Measurements from ENCODE around the gene CLCN7.

The CLCN7 gene

DNA sequence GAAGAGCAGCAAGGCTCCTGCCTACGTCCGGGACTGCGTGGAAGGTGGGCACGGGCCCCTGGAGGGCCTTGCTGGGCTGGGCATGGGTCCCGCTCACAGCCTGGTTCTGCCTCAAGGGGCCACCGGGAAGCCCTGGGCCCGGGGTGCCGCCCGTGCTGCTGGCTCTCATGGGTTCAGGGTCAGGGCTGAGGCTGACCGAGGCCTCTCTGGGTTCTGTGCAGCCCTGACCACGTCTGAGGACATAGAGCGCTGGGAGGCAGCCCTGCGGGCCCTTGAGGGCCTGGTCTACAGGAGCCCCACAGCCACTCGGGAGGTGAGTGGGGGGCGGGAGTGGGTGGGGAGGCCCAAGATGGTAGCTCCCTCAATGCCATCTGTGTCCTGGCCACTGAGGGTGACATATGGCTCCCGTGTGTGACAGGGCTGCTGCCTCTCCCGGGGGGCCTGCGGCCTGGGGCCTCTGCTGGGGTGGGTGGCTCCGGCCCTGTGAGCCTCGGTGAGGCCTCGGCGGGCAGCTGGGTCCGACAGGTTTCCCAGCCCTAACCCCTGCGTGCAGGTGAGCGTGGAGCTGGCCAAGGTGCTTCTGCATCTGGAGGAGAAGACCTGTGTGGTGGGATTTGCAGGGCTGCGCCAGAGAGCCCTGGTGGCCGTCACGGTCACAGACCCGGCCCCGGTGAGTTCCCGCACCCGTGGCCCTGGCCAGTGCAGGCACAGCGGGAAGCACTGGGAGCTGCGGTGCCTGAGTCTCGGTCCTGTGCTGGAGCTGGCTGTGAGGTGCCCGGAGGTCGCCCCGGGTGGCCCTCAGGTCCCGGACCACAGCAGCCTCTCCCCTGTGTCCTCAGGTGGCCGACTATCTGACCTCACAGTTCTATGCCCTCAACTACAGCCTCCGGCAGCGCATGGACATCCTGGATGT is 27.5 kb upstream of the CLCN7 start:
- no peak for DNase-seq

DNA sequence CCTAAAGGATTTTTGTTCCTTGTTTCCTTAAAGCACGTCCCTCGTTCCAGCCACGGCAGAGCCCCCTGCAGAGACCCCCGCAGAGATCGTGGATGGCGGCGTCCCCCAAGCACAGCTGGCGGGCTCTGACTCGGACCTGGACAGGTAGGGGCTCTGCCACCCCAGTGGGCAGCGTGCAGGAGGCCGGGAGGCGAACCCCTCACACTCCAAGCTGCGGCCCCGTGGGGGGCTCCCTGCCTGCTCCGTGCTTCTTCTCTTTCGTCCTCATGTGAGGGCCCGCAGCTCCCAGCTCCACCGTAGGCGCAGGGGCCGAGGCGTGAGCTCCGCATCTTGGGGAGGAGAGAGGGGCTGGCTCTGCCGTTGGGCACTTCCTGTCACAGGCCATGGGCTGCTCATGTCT is 26.8 kb upstream of the CLCN7 start:
- no peak for DNase-seq

DNA sequence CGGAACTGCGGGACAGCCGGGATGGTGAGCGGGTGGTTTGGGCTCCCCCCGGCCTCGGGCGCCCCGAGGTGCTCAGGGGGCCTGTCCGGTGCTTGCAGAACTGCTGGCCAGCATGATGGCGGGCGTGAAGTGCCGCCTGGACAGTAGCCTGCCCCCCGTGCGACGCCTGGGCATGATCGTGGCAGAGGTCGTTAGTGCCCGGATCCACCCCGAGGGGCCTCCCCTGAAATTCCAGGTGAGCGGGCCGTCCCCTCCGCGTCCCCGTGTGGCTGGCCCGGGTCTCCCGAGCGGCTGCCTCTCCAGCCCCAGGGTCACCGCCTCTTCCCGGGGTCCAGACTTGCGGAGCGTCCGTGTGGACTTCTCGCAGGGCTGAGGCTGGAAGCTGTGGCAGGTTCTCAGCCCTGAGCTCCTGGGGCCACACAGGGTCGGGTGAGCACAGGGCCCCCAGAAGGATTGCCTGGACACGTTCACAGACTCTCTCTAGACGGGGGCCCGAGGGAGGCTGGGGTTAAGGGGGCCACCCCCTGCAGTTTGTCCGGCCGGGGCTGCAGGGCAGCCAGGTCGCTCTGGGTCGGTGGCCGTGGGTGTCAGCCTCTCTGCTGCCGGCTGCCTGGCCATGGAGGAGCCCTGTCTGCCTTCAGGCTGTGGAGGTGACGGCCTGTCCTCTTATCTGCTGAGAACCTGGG is 25.8 kb upstream of the CLCN7 start:
- DNase-seq: no peak

DNA sequence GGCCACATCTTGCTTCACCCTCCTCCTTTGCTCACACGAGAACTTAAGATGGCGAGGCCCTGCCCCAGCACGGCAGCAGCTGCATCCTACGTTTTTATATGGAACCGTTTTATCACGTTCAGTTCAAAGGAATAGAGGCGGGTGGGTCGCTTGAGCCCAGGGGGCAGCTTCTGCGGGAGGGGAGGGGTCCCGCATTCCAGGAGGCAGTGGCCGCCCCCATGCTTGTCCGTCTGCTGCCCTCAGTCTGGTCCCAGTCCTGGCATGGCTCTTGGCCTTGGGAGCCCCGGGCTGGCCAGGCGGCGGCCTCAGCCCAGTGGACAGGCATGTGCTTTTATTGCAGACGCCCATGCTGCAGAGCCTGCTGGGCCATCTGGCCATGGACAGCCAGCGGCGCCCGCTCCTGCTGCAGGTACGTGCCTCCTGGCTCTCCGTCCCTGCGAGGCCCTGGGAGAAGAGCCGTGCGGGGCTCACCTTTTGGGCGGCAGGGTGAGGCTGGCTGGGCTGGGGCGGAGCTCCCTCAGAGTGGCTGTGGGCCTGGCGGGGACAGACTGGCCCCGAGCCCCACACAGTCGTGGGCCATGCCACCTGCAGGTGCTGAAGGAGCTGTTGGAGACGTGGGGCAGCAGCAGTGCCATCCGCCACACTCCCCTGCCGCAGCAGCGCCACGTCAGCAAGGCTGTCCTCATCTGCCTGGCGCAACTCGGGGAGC is 25.1 kb upstream of the CLCN7 start:
- DNase-seq: no peak

DNA sequence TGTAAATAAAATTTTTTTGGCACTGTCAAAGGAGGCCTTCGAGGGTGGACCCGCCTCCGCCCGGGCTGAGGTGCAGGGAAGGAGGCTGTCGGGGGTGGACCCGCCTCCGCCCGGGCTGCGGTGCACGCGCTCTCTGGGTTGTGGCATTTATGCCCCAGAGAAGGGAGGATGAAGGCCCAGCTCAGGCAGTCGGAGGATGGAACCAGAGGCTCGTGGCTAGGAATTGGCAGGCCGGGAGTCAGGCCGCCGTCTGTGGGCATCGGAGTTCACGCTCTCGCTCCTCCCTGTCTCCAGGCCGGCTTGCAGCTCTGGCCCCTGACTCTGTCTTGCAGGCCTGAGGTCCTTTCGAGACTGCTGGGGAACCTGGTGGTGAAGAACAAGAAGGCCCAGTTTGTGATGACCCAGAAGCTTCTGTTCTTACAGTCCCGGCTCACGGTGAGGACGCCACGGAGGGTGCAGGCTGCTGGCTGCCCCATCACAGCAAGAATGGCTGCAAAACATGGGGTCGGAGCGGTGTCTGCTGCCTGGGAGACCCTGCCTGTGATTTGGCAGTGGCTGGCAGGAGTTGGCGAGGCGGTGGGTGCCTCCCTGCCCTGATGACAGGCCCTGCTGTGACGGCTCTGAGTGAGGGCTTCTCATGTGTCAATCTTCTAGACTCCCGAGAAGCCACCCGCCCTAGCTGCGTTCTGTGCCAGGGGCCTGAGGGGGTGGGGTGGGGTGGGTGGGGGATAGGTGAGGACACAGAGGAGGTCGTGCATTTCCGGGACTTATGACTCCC is 24.3 kb upstream of the CLCN7 start:
- no peak for DNase-seq

DNA sequence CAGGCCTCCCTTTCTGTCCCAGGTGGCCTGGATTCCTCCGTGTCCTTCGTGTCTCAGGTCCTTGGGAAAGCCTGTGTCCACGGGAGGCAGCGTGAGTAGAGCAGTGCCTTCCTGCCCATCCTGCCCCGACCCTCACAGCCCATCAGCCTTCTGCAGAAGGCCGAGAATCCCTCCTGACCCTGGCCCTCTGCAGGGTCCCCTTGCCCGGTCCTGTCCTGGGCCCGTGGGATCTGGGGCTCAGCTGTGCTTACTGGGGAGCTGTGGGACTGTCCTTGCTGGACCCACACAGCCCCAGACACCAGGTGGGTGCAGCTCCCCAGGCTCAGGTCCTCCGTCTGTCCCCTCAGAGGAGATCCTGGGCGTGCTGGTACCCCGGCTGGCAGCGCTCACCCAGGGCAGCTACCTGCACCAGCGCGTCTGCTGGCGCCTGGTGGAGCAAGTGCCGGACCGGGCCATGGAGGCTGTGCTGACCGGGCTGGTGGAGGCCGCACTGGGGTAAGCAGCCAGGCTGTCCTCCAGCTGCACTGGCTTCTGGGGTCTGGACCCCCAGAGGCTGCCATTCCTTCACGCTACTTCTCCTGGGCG is 22.3 kb upstream of the CLCN7 start:
- no peak for DNase-seq

DNA sequence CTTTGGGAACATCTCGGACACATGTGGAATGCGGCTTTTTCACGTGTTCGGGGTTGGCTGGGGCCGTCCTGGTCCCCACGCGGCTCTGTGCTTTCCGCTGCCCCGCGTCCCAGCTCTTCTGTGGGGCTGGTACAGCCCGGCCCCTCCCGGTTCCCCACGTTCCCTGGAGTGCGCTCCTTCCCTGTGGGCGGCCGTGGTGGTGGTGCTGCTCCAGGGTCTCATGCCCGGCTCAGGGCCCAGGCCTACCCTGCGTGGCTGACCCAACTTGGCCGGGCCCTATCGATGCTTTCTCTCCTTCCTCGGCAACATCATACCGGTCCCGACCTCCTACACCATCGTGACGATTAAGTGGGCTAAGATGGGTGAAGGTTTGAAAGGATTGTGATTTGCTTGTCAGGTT is 21.6 kb upstream of the CLCN7 start:
- DNase-seq: no peak

DNA sequence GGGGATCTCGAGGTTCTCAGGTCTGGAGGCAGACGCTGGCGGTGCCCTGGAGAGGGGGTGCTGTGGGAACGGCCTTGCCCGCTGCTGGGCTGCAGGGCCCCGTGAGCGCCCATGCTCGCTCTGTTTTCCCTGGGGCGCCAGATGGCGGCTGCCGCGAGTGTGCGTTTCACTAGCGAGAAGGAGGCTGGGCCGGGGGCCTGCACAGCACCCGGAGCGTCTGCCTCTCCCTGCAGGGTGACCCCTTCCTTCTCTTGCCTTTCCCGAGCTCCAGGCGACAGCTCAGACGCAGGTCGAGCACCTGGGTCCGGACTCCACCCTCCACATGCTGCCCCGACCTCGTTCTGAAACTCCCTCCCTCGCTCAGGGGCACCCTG is 21.0 kb upstream of the CLCN7 start:
- no peak for DNase-seq

DNA sequence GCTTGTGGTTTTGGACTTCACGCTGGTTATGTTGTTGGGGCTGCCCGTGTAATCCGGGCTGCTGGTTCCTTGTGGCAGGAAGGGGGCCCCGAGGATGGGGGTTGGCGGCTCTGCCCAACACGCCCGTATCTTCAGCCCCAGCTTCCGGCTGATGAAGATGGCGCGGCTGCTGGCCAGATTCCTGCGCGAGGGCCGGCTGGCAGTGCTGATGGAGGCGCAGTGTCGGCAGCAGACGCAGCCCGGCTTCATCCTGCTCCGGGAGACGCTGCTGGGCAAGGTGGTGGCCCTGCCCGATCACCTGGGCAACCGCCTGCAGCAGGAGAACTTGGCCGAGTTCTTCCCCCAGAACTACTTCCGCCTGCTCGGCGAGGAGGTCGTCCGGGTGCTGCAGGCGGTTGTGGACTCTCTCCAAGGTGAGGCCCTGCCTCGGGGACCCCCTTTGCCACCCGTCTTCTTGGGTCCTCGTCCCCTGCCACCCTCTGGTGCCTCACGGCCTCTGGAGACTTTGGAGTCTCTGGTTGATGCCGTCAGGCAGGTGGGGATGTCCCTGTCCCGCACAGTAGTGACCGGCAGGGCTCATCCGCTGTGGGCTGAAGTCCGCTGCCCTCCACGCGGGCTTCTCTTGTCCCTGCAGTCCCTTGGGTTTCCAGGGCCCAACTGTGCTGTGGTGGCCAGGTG is 20.5 kb upstream of the CLCN7 start:
- no peak for DNase-seq

DNA sequence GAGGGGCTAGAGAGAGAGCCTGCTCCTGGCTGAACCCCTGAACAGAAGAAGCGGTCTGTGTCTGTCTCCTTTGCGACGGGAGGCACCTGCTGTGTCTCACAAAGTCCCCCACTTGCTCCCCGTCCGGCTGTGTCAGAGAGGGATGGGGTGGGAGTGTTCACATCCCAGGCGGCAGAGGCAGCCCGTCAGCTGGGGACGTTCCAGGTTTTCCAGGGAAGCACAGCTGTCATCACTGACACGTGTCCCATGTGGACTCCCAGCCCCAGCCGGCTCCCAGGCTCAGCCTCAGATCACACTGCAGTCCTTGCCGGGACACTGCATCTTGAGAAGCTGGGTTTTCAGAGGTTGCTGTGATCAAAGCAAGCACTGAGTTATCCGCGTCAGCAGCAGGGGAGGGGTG is 19.9 kb upstream of the CLCN7 start:
- DNase-seq: no peak

DNA sequence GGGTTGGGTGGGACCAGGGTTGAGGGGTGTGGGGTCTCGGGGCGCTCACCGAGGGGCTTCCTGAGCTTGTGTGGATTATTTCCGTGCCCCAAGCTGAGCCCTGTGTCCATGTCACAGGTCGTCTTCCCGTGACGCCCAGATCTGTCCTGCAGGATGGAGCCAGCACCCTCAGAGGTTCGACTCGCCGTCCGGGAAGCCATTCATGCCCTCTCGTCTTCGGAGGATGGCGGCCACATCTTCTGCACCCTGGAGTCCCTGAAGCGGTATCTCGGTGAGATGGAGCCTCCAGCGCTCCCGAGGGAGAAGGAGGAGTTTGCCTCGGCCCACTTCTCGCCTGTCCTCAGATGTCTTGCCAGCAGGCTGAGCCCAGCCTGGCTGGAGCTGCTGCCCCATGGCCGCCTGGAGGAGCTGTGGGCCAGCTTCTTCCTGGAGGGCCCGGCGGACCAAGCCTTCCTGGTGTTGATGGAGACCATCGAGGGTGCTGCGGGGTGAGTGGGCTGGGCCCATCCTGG is 19.4 kb upstream of the CLCN7 start:
- DNase-seq: peak; percentile 70

DNA sequence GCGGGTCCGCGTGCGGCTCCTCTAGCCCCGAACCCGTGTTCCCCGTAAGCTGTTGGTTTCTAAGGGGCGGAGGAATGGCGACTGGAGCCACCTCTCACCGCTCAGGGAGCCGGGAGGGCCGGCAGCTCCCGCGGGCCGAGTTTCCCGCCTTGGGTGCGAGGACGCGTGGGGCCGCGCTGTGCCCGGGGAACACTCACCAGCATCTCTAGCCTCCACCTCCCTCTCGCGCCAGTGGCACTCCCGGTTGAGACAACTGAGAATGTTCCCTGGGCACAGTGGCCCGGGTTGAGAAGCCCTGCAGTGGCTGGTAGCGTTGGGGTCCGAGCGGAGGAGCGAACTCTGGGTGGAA is 18.9 kb upstream of the CLCN7 start:
- peak; percentile 20 for DNase-seq

DNA sequence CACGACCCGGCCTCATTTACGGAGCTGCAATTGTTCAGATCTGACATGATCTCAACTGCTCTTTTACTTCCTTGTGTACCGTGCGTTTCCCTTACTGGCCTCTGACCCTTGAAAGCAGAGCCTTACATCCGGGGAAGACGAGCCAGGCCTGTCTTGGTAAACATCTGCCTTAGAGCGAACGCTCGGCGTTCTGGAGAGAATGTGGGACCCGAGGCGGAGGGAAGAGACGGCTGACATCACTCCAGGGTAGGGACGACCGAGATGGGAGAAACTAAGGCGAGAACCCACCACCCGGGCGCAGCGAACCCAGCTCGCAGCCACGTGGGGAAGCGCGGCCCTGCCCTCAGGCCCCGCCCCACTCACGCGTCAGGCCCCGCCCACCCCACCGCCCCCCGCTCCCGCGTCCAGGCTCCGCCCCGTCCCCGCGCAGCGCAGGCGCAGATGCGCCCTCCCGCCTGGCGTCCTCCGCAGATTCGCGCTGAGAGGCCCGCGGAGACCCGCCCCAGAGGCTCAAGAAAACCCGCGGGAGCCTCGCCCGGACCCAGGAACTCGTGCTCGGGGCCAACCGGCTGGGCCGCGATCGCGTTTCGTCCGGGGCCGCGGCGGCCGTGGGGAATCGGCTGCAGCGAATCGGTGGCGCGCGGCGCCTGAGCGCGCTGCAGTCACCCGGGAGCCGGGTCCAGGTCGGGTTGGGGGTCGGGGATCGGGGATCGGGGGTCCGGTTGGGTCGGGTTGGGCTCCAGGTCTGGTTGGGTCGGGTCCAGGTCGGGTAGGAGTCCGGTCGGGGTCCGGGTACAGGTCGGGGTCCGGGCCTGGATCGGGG is 18.3 kb upstream of the CLCN7 start, which contains the start of gene TELO2:
Gene TELO2 (plus strand): TSS at position 438 of the 823 bp plus-strand sequence. CDS start 922 bp downstream, outside the sequence.
- DNase-seq: peak; percentile 77

DNA sequence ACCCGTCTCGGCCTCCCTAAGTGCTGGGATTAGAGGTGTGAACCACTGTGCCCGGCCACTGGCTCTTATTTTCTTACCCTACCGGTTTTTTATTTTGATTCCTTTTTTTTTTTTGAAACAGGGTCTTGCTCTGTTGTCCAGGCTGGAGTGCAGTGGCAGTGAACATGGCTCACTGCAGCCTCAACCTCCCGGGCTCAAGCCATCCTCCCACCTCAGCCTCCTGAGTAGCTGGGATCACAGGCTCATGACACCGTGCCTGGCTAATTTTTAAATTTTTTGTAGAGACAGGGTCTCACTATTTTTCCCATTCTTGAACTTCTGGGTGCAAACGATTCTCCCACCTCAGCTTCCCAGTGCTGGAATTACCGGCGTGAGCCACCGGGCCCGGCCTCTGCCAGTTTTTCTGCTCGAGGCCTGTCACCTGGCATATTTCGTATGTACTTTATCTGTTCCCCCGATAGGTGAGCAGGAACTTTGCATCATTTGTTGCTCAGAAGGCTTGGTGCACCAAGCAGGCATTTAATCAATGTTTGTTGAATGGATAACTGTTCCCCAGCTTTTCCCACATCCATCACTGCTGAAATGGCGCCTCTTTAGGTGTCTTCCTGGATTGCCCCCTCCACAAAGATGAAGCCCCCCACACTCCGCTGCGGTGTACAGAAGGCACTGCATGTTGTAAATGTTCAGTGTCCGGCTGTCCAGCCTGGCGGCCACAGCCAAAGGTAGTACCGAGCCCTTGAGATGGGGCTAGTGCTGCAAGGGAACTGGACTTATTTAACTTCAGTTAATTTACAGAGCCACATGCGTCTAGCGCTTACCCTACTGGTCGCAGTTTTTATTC is 17.5 kb upstream of the CLCN7 start:
- DNase-seq: no peak

DNA sequence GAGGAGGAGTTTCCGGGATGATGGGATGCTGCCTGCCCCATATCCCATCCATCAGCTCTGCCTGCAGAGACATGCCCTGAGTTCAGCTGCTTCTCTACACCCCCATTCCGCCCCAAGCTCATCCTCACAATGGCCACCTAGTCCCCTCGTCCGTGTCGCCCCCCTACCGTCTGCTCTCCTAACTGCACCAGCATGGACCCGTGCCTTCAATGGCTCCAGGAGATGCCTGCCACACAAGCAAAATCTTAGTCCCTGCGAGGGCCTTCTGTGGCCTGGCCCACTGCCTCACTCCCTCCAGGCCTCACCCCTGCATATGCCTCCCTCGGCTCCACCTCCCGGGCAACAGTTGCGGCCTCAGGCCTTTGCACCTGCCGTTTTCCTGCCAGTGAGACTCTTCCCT is 16.5 kb upstream of the CLCN7 start:
- DNase-seq: no peak

DNA sequence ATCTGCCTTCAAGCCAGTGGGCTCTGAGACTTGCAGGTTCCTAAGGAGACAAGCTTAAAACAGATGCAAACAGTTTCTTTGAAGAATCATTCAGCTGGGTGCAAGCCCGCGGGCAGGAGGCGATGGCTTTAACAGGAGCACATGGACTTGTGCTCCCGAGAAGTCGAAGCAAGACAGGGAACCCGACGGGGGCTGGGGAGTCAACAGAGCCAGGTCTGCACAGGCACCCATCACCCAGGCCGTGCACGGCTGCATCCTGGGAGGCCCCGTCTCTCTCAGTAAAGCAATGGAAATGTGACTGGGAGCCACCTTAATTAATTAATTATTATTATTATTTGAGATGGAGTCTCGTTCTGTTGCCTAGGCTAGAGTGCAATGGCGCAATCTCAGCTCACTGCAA is 14.2 kb upstream of the CLCN7 start:
- no peak for DNase-seq

DNA sequence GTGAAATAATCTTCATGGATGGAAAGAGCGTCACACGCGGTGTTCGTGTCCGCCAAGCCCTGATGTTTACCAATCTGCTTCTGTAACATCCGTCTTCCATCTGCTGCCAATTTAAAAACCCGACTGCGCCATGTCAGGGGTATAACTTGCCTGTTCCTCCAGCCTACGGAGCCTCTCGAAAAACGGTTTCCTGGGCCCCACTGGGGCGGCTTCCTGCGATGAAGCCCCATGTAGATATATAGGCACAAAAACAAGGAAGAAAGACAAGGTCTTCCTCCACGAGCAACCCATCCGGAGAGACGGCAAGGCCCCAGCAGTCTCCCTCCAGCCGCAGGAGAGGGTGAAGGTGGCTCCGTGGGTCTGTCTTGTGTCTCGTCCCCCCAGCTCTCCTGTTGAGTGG is 13.8 kb upstream of the CLCN7 start, which contains the start of gene PTX4:
Gene PTX4 (minus strand): TSS at position 326 of the 400 bp plus-strand sequence. CDS start 35 bp downstream, at position 291.
- no peak for DNase-seq

DNA sequence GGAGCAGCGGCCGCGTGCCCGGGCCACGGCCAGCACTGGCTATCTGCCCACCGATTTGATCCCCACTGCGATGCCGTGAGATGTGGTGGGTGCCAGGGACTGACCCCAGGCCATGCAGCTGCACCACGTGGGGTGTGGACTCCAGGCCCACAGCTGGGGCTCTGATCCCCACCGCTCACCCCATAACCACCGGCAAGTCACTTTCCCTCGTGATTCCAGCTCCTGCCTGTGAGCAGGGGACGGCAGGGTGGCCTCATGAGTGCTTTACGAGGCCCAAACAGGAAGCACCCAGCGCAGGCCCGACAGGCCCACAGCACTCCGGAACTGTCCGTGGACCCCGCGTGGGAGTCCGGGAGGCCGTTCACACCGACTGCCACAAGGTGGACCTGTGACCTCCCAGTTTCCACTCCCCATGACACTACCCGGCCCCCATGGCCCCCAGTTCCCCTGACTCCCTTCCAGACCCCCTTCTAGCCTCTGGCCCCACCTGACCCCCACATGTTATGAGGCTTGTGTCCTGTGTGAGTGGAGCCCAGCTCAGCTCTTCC is 13.3 kb upstream of the CLCN7 start:
- no peak for DNase-seq
